Loucy (cell line): ENCODE data around the gene ACCSL.

Experiments
- EZH2phosphoT487 ChIP-seq: fragments of 200-600 bp; IDR thresholded peaks from 2 replicates; pipeline ENCODE4 v1.6.1; 2018; ENCODE audit warnings: antibody characterized with exemption, mild to moderate bottlenecking, moderate library complexity, borderline replicate concordance
- TF ChIP-seq, protein P1 (sequence below): fragments of 200-600 bp; sonication (generic); conservative IDR thresholded peaks from 2 replicates; pipeline ENCODE4 v1.5.1; 2014; ENCODE audit warnings: mild to moderate bottlenecking, antibody characterized with exemption, low read length

GRCh38 chr11:44018127-44018521, 29.7 kb upstream of the ACCSL start:
- TF ChIP-seq, protein P1, sequence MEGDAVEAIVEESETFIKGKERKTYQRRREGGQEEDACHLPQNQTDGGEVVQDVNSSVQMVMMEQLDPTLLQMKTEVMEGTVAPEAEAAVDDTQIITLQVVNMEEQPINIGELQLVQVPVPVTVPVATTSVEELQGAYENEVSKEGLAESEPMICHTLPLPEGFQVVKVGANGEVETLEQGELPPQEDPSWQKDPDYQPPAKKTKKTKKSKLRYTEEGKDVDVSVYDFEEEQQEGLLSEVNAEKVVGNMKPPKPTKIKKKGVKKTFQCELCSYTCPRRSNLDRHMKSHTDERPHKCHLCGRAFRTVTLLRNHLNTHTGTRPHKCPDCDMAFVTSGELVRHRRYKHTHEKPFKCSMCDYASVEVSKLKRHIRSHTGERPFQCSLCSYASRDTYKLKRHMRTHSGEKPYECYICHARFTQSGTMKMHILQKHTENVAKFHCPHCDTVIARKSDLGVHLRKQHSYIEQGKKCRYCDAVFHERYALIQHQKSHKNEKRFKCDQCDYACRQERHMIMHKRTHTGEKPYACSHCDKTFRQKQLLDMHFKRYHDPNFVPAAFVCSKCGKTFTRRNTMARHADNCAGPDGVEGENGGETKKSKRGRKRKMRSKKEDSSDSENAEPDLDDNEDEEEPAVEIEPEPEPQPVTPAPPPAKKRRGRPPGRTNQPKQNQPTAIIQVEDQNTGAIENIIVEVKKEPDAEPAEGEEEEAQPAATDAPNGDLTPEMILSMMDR = no peak
- TF ChIP-seq EZH2phosphoT487 = no peak
